GM21737 (cell line): ENCODE data around the gene NALCN.

Experiments used
- ATAC-seq: cut with Tn5 transposase; IDR thresholded peaks from one replicate; pipeline ENCODE4 v1.9.1; 2021; ENCODE audit warnings: mild to moderate bottlenecking, moderate library complexity; ENCODE audit not compliant: unreplicated experiment

Gene NALCN

DNA sequence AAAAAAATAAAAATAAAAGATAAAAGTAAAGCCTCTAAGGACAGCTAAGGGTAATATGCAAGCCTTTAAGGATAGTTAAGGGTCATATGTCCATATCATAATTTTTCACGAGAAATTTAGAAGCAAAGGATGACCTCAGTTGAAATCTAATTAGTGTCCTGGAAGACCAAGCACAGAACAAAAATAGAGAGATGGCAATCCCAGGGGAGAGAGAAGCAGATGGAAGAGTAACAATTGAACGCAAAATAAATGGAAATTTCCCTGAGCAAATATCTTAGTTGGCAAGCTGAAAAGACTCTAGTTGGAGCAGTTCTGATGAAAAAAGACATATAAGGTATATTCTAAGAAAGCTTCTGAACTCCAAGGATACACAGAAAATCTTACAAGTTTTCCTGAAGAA is 275.4 kb downstream of the NALCN start:
- no peak for ATAC-seq

DNA sequence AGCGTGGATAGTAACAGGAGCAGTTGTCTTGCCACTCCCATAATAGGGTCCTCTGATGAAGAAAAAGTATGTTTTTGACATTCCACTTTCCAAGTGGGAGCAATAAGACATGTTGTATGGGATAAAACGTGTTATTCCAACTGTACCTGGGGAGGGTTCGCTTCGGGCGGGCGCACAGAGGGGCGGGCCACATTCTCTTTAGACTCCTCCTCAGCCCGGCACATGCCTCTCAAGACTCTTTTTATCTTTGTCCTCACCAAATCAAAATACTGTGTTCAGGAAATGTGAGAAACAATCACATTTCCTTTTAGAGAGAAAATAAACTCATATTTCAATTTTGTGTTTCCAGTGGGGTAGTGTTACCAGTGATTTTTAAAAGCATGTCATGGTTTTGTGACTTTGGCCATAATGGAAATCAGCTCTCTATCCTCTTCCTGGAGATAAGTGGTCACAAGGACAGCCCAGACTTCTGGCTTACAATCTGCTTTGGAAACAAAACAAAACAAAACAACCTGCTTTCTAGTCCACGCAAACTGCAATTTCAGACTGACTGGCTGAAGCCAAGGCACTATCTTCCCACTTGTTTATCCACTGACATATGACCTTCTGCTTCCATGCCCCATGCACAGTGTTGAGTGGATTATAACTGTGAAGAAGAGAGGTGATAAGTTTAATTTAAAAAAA is 276.1 kb downstream of the NALCN start:
- ATAC-seq = no peak

- ATAC-seq = no peak
These were observed 277.2 kb downstream of the NALCN start for GRCh38 chr13:101139081-101139480.

GRCh38 chr13:101127741-101128353 is 288.5 kb downstream of the NALCN start:
- peak; percentile 74 for ATAC-seq

- no peak for ATAC-seq
These were observed 293.3 kb downstream of the NALCN start for GRCh38 chr13:101123028-101123427.

DNA sequence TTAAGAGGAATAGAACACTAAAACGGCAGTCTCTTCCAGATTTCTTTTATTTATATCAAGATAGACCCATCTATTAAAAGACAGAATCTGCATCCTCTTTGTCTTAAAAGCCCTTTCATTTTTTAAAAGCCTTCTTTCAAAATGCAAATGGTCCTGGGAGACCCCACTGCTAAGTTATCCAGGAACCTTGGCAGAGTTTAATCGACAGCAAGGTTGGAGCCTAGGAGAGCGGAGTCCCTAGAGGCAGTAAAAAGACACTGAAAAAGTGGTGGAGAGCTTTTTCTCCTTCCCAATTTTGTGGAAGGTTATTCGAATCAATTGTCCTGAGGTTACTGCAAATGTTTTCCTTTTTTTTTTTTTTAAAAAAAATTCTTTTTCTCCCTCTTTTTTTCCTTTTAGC is 294.7 kb downstream of the NALCN start:
- ATAC-seq = no peak

DNA sequence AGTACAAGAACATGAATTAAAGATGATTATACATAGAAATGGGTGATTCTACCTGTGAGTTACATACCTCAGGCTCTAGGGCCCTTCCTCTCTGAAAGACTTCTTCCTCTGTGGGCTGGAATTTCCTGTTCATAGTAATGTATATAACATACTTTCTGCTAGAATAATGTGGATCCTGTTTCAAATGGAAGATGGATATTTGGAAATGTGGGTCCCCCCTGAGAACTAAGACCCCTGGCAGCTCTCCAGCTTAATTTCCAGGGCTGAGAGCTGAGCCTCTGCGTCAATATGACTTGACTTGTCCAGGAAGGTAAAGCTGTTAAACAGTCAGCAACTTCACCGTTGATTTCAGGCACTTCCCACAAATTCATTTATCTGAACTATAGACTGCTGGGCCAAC is 296.3 kb downstream of the NALCN start:
- no peak for ATAC-seq

DNA sequence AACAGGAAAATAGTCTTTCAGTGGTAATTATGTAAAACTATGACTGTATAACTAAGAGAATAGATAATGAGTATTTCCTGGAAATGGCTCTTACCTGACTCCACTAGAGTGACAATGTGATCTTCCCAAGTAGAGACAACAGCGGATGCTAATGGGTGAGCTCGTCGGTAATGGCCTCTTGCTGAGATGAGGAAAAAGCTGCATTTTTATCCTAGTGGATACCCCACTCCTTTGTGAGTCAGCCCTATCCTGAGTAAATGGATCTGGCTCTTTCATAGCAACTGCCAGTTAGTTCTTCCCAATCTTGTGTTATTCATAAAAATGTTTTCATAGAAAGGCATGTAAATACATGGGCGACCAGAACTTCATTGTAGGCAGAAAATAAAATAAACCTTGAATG is 299.5 kb downstream of the NALCN start:
- ATAC-seq = no peak

GRCh38 chr13:101116341-101116740 is 300.0 kb downstream of the NALCN start:
- no peak for ATAC-seq

DNA sequence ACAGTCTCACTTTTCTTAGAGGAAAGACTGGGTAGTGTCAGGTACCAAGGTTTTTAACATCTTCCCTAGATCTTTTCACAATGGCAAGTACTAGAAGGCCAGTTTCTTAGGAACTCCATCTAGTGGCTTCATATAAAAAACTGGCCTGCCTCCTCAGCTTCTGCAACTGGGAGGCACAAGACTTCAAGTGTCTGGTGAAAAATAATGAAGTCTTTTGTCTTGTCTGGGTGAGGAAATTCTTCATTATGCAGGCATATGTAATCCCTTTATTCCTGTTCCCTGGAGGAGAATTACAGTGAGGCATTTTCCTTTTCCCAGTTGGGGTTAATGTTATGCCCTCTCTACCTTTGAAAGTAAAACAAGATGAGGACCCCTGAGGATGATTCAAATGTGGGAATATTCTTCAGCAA is 300.5 kb downstream of the NALCN start:
- no peak for ATAC-seq

- ATAC-seq = no peak
These were observed 304.4 kb downstream of the NALCN start for GRCh38 chr13:101111894-101112293.

GRCh38 chr13:101109005-101109404 is 307.3 kb downstream of the NALCN start:
- no peak for ATAC-seq

GRCh38 chr13:101098873-101099272 is 317.4 kb downstream of the NALCN start:
- ATAC-seq = no peak

GRCh38 chr13:101092985-101093384 is 323.3 kb downstream of the NALCN start:
- ATAC-seq = no peak

DNA sequence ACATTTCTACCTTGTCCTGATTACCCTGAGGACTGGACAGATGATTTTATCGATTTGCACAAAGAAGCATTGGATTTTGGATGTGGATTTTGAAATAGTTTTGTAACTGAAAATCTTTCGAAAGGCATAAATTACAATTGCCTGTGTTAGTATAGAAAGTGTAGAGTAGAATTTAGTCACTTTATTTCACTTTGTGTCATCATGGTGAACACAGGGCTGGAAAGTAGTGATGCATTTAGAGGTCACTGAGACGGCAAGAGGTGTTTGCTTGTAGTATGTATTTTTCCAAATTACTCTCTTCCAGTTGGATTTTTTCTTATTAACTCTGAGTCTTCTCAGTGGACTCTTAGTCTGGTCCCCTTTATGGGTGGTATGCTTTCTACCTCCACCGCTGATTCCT is 326.0 kb downstream of the NALCN start:
- no peak for ATAC-seq

- no peak for ATAC-seq
These were observed 330.8 kb downstream of the NALCN start for GRCh38 chr13:101085551-101085950.

GRCh38 chr13:101082441-101082840 is 333.9 kb downstream of the NALCN start:
- no peak for ATAC-seq

DNA sequence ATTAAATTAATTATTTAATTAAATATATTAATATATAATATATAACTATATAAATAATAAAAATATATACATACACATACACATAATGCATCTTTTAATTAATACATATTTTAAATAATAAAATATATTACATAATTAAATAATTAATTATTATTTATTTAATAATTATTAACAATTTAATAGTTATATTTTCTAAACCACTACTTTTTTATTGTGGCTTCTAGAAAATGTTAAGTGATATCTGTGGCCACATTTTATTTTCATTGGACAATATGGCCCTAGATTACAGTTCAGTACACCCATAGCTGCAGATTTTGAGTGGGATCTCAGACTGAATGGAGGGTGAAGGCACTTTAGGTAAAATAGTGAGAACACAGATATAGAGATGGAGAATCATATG is 335.7 kb downstream of the NALCN start:
- ATAC-seq = no peak

DNA sequence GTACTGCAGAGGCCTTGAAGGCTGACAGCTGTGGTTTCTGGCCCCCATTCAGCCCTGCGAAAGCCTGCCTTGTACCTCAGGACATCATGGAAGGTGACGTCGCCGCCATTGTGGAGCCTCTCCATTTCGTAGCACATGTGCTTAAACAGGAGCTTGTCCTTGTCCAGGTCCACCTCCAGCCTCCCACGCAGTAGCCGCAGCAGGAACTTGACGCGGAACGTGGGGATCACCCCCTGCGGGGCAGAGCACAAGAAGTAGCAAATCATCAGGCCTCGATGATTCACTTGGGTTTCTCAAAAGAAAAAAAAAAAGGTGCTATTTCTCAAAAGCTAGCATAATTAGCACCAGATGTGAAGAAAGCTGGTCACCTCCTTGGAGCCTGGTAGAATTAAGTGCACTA is 351.0 kb downstream of the NALCN start:
- ATAC-seq = no peak

GRCh38 chr13:101059793-101060192 is 356.5 kb downstream of the NALCN start:
- no peak for ATAC-seq

- ATAC-seq = no peak
These were observed 357.5 kb downstream of the NALCN start for GRCh38 chr13:101058841-101059240.

GRCh38 chr13:101053301-101054093 is 362.8 kb downstream of the NALCN start:
- ATAC-seq = no peak
